Skin of body (tissue), 2 donors: ENCODE measurements around the gene COQ3. TPM values are rescaled to one million over a fixed set of nuclear protein-coding genes. Genes with fewer than 3 reads are reported as not detected.
A peak's percentile ranks its signal among the peaks of the same experiment; 100 is the strongest.

Experiments
- DNase-seq: peaks from one replicate; lab custom pipeline; 2025; lab: John Stamatoyannopoulos, UW
- total RNA-seq: library from RNA; depleted of rRNA; stranded (reverse); fragments of >200 nt; gene quantifications from one replicate; pipeline ENCODE4 v1.2.3, GENCODE V29; 2014

The COQ3 gene, protein sequence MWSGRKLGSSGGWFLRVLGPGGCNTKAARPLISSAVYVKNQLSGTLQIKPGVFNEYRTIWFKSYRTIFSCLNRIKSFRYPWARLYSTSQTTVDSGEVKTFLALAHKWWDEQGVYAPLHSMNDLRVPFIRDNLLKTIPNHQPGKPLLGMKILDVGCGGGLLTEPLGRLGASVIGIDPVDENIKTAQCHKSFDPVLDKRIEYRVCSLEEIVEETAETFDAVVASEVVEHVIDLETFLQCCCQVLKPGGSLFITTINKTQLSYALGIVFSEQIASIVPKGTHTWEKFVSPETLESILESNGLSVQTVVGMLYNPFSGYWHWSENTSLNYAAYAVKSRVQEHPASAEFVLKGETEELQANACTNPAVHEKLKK
- 3.8 TPM for total RNA-seq

GRCh38 chr6:99393698-99394531 lies at the start of gene COQ3:
COQ3 (minus strand) TSS chr6:99394195; CDS start chr6:99394179, 16 bp downstream.
- DNase-seq = peak; percentile 49

GRCh38 chr6:99434702-99435530 lies 40.9 kb upstream of the COQ3 start:
- DNase-seq = no peak

DNA sequence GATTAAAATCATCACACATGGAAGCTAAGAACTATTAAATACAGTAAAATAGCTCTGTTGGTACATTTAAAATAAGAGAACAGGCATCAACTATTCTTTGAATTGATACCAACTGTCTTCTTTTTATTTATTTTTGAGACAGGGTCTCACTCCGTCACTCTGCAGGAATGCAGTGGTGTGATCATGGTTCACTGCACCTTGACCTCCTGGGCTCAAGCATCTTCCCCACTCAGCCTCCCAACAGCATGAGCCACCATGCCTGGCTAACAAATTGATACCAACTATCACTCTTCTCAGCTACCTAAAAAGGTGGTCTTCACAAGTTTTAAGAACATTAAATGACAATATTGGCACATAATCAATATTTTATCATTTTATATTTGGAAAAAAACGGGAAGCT lies 38.9 kb upstream of the COQ3 start:
- no peak for DNase-seq

GRCh38 chr6:99431901-99432300 lies 37.9 kb upstream of the COQ3 start:
- no peak for DNase-seq

DNA sequence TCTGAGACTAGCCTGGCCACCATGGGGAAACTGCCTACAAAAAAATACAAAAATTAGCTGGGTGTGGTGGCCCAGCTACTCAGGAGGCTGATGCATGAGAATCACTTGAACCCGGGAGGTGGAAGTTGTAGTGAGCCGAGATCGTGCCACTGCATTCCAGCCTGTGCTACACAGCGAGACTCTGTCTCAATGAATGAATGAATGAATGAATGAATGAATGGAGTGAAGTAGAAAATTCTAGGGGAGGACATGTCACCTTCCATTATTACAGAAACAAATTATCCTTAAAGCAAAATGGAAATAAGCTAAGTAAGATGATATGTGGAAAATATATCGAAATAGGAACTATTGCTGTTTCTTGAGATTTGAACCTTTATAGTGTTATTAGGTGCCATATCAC lies 34.0 kb upstream of the COQ3 start:
- no peak for DNase-seq

GRCh38 chr6:99426451-99426757 lies 32.4 kb upstream of the COQ3 start:
- no peak for DNase-seq

- DNase-seq = peak; percentile 98
Observed at GRCh38 chr6:99425647-99426450, 31.9 kb upstream of the COQ3 start.

GRCh38 chr6:99424761-99425646 lies 31.0 kb upstream of the COQ3 start, which contains the start of gene PNISR:
PNISR (minus strand) TSS chr6:99425308; CDS start chr6:99414659, 10,649 bp downstream.
- DNase-seq = peak; percentile 99

DNA sequence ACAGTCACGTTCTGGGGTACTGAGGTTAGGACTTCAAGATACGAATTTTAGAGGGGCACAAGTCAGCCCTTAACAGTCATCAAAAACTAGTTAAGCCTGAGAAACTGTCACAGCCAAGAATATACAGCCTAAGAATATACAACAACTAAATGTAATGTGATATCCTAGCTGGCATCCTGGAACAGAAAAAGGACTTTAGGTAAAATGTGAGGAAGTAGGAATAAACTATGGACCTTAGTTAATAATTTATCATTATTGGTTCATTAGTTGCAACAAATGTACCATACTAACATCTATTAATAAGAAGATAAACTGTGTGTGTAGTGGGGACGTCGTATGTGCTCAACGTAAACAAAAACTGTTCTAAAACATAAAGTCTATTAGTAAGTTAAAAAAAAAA lies 30.0 kb upstream of the COQ3 start:
- no peak for DNase-seq

GRCh38 chr6:99422912-99423311 lies 28.9 kb upstream of the COQ3 start:
- no peak for DNase-seq

GRCh38 chr6:99416892-99417767 lies 23.1 kb upstream of the COQ3 start:
- no peak for DNase-seq

DNA sequence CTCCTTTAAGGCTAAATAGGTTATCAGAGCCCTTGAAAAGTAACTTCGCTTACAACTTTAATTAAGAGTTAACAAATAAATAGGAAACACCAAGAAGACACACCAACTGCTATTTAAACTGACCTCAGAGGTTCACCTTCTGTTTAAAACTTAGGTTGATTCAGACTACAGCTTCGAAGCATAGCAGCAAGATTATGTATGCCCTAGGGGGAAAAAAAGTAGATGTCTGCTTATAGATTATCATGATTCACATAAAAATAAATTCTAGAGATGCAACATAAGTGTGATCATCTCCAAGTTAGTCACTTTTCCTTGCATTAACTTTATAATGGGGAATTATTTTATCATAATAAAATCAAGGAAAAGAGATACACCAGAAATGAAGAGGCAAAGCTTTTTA lies 22.2 kb upstream of the COQ3 start:
- DNase-seq = no peak

DNA sequence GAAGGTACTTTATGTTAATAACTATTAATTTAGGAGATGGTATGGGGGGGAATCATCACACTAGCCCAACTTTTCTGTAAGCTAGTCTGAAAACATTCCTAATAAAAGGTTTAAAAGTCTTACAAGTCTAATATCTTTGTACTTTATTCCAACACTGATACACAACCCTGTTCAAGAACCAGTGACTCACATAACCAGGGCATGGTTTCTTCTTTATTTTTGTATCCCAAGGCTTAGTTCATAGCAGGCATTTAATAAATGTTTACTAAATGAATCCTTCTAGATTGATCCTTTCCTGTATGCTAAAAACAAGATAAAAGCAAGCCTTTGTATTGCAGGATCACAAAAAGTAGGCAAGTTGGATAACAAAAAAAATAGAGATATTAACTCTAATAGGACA lies 21.5 kb upstream of the COQ3 start:
- DNase-seq = no peak

DNA sequence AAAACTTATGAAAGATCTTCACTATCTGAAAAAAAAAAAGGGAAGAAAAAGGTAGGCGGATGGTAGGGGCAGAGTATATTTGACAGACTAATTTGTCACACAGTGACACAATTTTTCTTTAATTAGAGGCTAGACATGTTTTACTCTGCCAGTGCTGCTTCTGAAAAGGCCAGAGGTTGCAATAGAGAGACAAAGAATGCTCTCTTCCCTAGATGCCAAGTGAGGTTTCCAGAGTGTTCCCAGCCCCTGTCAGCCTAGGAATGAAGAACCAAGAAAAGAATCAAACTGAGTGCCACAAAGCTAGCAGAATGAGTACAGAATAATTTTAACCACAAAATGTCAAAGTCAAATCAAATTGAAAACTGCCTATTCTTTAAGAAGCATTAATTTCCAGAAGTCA lies 18.1 kb upstream of the COQ3 start:
- DNase-seq = no peak

GRCh38 chr6:99409672-99410071 lies 15.7 kb upstream of the COQ3 start:
- no peak for DNase-seq

DNA sequence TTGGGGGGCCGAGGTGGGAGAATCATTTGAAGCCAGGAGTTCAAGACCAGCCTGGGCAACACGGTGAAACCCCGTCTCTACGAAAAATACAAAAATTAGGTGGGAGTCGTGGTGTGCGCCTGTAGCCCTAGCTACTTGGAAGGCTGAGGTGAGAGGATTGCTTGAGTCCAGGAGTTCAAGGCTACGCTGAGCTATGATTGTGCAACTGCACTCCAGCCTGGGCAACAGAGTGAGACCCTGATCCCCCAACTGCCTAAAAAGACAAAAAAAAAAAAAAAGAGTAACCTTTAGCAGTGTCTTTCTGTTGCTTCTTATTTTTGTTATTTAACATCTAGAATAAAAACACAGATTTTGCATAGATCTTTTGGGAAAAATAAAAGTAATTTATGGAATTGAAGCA lies 13.1 kb upstream of the COQ3 start:
- DNase-seq = no peak

- DNase-seq = no peak
Observed at GRCh38 chr6:99402448-99402847, 8.5 kb upstream of the COQ3 start.

- no peak for DNase-seq
Observed at GRCh38 chr6:99397287-99397686, 3.3 kb upstream of the COQ3 start.

DNA sequence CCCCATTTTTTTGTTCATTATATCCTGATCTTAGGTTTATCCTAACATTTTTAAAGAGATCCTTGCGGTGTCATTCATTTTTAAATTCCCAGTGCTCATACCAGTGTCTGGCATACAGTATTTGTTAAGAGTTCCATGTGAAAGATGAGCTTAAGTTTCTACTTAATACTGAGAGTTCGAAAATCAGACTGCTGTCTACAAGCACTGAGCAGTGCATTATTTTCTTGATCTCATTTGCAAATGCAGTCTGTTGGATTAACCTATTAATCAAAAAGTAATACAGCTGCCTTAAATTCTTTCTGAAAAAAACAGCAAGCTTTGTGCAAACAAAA lies 663 bp downstream of the COQ3 start:
- no peak for DNase-seq
